HG02943 (cell line): Measurements from ENCODE around the gene MYH6.

ENCODE experiments used
- ATAC-seq: cut with Tn5 transposase; IDR thresholded peaks from one replicate; pipeline ENCODE4 v1.9.1; 2021; ENCODE audit warnings: mild to moderate bottlenecking, low read depth, moderate library complexity; ENCODE audit not compliant: unreplicated experiment

MYH6 gene

DNA sequence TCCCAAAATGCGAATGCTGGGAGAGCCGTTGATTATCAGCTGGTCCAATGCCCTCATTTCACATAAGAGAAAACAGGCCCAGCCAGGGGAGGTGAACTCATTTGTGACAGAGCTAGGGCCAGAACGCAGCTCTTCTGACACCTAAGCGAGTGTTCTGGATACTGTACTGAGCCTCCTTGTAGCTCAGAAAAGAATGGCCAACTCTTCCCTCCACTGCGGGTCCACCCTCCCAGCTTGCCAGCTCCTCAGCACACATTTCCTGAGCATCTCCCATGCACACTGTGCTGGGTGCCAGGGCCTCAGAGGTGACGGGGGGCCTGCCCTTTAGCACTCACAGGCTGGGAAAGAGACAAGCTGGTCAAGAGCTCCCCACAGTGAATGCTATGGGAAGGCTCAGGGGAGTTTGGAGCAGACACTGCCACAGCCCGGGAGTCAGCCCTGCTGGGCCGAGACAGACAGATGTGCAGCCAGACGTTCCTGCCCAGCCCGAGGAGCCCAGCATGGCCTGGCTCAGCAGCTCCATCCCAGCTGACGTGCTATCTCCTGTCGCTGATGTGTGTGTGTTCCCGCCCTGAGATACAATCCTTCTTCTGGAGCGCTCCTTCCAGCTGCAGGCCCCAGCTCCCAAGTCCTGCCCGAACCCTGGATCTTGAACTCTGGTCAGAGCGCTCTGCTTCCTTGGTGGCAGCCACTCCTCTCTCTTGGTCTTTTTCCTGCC is 27.7 kb downstream of the MYH6 start:
- no peak for ATAC-seq

DNA sequence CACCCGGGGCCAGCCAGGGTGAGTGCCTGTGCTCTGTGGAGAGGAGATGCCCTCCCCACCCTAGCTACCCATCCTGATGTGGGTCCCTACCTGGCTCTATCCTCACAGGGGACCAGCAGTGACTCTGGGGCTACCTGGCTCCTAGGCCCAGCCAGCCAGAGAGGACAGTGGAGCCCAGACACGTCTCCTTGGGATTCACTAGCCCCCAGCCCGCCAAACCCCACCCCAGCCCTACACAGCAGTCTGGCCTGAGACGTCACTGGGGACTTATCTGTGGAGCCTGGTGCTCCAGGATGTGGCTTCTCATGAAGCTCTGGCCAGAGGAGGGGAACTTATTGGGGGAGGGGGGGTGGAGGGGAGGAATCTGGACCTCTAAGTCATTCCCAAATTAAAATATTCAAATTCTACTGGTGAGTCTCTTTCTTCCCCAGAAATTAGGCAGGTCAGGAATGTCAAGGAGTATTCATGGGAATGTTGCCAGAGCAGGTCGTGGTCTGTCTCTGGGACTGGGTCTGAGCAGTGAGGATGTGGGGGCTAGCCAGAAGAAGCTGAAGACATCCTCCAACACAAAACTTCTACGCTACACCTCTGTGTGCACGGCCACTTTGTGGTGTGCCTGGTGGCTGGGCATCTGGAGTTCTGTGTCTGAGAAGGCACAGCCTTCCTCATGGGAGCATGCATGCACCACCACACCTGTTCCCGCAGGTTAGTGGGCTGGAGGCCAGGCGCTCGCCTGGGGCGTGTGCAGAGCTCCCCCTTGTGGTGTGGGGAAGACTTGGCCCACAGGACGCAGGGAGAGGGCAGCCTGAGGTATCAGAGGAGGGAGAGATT is 28.5 kb downstream of the MYH6 start:
- no peak for ATAC-seq

DNA sequence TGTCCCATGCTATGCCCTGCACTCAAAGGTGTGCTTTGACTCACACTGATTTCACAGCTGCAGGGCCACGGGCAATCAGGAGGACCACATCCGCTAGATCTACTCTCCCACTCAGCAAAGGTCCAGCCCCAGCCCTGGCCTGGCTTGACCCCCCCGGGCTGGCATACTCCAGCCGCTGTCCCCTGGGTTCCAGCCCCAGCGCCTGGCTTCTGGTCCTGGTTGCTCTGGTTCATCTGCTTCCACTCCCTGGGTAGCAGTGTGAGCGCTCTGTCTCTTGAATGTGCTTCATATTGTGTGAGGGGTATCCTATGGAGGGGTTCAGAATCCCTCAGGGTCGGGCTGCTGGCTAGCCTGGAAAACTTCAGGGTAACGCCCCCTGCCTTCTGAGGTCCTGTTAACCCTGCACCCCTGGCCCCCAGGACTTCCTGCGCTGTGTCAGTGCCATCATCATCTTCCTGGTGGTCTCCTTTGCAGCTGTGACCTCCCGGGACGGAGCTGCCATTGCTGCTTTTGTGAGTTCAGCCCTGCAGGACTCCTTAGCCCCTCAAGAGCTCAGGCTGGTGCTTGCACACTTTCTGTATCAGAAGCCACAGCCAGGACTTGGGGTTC is 29.4 kb downstream of the MYH6 start:
- no peak for ATAC-seq

DNA sequence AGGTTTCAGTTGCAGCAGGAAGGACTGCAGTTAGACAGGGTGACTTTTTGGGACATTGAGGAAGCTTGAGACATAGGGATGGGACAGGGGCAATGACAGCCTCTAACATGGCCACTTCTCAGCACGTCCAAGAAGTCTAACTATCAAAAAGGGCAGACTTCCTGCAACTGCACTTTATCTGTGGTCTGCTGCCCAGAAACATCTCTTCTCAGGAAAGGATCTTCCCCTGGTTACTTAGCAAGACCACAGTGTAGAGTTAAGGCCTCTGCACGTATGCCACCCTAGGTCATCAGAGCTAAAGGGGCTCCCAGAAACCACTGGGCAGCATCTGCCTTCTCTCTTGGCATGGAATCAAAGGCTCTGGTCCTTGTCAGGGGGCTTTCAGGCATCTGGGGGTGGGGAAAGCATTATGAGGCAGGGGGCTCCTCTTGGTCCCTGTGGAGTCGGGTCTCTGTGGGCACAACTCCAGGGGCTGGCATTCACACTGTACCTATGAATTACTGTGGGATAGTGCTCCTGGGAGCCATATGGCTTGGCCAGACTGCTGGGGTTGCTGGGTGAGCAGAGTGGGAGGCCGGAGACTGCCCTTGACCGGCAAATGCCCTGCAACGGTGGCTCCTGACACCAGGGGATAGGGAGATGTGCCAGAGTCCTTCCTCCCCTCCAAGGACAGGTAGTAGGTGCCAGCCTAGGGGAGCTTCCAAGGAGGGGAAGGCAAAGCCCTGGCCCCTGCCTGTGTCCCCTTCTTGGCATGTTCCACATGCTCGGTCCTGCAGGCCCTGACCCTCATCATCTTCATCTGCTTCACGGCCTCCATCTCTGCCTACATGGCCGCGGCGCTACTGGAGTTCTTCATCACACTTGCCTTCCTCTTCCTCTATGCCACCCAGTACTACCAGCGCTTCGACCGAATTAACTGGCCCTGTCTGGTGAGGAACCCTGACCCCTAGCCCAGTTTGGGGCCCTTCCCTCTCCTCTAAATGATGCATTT is 30.2 kb downstream of the MYH6 start:
- ATAC-seq: no peak

DNA sequence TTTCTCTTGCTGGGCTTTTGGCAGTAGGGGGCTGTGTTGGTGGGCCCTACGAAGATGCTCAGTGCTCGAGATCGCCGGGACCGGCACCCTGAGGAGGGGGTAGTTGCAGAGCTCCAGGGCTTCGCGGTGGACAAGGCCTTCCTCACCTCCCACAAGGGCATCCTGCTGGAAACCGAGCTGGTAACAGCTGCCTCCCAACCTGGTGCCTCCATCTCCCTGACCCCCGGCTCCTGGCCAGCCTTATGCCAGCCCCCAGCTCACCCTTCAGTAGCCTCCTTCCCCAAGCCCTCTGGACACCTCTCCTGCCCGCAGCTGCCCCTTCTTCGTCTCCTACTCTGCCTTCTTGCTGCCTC is 30.9 kb downstream of the MYH6 start:
- no peak for ATAC-seq

DNA sequence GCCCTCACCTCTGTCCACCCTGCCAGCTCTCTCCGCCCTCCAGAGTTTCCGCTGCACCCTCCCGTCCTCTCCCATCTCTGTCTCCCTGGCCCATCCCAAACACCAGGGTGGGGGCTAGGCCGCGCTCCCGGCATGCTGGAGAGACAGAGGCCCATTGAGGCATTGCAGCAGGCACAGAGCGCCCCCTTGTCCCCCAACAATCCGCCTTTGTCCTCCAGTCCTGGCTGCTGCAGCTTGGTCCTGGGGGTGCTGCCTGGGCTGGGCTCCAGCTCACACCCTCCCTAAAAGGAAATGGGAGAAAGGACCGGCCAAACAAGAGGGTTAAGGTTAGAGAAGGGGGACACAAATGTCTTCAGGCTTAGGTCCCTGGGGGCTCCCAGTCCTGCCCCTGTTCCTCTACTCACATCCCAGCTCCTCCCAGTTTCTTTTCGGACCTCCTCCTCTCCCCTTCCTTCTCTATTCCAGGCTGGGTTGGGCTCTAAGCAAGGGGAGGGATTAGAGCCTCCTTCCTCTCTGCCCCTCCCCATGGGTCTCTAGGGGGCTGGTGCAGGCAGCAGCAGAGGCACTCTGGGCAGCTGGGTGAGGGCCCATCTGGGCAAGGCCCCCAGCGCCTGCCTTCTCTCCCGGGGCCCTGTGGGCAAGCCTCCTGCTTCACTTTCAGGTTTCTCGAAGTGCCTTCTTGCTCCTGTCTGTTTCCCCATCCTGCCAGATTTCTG is 31.4 kb downstream of the MYH6 start, which contains the start of gene CMTM5:
Gene CMTM5 (plus strand): TSS at position 565 of the 716 bp plus-strand sequence. CDS start 206 bp downstream, outside the sequence.
- no peak for ATAC-seq

DNA sequence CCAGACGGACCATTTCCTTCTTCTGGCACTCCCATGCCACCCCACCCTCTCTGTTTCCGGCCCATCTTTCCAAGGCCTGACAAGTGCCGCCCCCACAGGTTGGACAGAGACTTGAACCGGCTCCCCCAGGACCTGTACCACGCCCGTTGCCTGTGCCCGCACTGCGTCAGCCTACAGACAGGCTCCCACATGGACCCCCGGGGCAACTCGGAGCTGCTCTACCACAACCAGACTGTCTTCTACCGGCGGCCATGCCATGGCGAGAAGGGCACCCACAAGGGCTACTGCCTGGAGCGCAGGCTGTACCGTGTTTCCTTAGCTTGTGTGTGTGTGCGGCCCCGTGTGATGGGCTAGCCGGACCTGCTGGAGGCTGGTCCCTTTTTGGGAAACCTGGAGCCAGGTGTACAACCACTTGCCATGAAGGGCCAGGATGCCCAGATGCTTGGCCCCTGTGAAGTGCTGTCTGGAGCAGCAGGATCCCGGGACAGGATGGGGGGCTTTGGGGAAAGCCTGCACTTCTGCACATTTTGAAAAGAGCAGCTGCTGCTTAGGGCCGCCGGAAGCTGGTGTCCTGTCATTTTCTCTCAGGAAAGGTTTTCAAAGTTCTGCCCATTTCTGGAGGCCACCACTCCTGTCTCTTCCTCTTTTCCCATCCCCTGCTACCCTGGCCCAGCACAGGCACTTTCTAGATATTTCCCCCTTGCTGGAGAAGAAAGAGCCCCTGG is 32.4 kb downstream of the MYH6 start:
- ATAC-seq: no peak

DNA sequence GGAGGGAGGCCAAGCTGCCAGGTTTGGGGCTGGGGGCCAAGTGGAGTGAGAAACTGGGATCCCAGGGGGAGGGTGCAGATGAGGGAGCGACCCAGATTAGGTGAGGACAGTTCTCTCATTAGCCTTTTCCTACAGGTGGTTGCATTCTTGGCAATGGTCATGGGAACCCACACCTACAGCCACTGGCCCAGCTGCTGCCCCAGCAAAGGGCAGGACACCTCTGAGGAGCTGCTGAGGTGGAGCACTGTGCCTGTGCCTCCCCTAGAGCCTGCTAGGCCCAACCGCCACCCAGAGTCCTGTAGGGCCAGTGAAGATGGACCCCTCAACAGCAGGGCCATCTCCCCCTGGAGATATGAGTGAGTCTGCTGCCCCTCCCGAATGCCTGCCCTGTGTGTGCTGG is 35.0 kb downstream of the MYH6 start:
- ATAC-seq: no peak

DNA sequence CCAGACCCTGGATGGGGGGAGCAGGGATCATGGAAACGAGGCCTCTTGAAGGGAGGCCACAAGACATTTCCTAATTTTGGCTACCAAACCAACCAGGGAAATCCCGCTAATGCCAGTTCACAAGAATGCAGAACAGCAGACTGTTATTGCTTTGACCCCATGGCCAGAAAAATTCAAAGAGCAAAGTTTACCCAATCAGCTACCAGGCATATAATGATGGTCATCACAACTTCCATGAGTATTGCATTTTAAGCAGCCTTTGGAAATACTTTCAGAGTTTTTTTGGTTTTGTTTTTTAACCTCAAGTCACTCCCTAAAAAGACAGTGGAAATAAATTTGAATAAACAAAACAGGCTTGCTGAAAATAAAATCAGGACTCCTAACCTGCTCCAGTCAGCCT is 35.6 kb downstream of the MYH6 start, which contains the start of gene IL25:
Gene IL25 (plus strand): TSS at position 301 of the 400 bp plus-strand sequence.
- ATAC-seq: no peak

DNA sequence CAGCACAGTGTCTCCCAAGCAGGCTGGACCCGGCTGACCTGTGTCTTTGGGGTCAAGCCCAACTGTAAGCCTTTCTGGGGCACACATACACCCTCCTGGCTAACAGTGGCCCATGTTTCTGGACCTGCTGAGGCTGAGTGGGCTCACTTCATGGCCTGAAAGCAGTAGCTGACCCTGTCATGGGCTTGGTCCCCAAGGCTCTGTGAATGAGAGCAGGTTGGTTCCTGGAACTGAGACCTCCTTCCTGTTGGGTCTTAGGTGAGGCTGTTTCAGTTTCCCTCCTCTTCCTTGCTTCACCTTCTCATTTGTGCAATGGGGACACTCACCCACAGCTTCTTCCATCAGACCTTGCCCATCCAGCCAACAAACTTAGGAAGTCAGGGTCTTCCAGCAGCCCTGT is 36.2 kb downstream of the MYH6 start:
- ATAC-seq: no peak

DNA sequence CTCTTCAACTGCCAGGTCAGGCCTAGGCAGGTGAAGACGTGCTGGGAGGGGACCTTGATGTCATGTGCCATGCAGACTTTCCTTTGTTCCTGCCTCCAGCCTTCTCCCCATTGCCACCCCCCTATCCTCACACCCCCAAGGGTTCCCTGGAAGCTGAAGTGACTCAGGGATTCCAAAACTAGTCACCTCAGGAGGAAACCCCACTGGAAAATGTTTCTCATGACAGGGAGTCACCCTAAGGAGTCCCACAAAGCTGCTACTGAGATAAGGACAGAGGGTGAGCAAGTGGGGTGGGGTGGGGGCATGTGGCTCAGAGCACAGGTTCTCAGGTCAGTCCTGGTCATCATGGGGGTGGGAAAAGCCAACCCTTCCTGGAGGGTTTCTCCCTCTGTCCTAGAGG is 37.9 kb downstream of the MYH6 start:
- no peak for ATAC-seq

DNA sequence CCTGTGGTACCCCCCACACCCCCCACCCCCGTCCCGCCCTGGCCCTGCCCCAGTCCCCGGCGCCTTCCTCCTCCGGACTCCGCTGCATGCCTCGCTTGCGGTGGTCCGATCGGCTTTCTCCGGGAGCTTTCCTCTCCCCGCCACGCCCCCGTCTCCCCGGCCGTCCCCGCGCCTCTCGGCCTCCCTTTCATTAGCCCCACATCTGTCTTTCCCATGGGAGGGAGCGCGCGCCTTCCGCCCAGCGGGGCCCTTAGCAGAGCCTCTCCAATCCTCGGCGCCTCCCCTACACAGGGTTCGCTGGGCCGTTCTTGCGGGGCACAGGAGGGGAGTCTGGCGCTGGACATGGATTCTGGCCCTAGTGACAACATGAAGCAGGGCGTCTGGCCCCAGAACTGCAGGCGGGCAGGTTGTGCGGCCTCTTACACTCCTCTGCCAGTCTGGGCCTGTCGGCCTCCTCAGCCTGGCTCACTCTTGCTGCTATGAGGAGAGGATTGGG is 41.6 kb downstream of the MYH6 start:
- ATAC-seq: no peak

DNA sequence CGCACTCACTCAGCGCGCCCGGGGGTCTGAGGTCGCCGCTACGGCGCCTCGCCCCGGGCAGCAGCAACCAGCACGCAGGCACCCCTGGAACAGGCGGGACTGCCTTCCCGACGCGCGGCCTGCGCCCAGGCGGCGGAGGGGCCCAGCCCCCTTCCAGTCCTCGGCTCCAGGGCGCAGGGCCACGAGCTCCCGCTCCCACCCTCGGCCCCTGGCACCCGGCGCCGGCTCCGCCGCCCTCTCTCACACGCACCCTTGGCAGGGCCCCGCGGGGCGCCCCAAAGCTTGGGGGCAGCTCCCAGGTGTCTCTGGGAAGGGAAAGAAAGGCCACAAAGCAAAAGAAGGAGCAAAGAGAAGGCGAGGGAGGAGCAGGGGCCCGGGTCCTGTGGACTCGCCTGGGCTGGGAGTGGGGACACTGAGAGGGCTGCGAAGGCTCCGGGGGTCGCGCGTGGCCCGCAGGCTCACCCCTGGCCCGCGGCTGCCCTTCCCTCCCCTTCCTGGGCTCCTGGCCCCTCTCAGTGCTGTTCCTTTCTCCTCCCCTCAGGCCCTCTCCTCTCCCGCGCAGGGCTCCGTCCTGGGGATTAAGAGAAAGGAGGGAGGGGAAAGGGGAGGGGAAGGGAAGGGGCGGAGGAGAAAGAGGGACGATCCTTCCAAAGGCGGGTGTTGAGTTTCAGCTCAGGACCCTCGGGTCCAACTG is 42.2 kb downstream of the MYH6 start:
- no peak for ATAC-seq

DNA sequence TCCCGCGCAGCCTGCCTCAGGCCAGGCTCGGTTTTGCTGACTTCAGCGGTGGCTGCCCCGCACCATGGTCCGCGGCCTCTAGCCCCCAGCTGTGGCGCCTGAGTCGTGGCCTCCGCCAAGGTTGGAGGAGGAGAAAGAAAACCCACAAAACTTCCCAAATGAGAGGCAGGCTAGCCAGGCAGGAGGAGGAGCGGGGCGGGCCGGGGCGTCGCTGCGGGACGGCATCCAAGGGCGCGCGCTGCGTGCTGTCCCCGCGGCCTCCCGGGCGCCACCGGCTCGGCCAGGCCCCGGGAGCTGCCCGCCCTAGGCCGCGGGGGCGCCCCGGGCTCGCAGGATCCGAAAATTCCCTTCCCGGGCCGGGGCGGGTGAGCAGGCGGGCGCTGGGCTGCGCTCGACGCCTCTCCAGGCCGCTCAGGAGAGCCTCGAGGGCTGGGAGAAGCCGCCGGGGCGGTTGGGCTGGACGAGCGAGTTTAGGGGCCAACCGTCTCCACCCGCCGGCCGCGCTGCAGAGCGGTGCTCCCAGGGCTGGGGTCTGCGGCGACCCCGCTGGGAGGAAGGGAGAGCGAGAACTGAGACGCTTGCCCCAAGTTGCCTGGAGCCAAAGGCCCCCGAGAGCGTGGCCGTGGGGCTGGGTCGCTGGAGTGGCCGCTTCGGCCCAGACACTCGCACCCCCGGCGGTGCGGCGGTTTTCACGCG is 42.9 kb downstream of the MYH6 start, which contains the start of gene EFS:
Gene EFS (minus strand): TSS at position 137 of the 696 bp plus-strand sequence. CDS start 147 bp downstream, outside the sequence.
- ATAC-seq: no peak

DNA sequence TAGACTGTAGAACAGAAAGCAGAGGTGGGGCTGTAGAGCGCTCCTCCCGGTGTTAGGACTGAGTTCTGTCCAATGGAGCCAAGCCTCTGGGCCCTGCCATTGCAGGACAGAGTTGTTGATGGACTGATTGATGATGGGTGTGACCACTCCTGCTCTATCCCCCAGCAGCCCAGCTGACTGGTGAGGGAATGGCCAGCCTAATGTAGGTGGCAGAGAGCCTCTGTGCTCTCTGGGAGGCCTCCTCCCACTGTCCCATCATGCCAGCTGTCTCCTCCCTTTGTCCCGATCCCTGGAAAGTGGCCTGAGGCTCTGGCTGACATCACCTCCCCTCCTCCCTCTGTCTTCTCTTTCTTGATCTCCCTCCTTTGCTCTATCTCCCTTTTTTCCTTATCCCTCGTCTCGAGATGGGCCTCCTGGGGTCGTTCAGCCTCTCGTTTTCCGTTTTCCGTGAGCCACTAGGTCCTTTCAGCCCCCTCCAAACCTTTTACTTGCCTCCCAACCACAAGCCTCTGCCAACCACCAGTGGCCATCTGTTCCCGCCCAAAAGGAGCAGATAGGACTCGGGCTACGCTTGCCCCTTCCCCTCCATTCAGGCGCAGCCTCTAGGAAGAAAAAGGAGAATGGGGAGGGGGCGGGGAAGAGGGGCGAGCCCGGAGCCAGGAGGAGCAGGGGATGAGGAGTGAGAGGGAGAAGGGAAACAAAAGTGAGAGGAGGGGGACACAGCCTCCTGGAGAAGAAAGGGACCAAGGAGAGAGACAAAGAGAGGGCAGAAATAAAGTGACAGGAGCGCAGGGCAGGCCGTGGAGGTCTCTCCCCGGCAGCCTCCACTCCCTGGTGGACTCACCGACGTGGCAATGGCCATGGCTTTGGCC is 43.7 kb downstream of the MYH6 start:
- no peak for ATAC-seq

DNA sequence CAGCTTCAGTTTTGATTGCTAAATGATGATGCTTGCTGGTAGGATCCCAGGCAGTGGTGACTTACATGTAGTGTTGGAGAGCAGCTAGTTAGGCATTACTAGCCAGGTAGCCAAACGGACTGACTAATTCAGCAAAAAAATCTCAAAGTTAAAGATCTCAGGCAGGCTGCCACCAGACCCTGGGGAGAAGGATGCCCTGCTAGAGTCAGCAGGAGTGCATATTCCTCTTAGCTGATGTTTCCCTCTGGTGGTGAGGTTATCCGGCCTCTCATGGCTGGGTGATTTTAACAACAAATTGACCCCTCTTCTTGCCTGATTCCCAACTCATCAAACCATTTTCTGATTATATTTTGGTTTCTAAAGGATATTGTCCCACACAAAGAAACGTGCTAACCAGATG is 45.9 kb downstream of the MYH6 start:
- no peak for ATAC-seq

DNA sequence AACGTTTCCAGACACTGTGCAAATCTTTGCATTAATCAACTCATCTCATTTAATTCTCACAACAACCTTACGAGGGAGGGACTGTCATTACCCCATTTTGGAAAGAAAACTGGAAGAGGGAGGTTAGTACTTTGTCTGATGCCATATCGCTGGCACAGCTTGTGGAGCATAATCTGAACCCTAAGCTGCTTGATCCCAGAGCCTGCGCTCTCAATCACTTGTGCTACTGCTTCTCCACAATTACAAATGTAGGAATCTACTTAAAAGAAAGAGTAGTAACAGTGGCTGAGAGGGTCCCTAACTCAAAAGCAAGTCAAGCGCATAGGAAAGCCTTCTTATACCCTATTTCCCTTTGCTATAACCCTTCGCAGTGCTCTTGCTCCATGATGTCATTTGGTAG is 46.3 kb downstream of the MYH6 start:
- no peak for ATAC-seq
